Esophagus squamous epithelium (tissue), 4 donors: ENCODE results near the gene SLN.

ENCODE experiments used
- POLR2A ChIP-seq, 4 donors: fragments of 450-650 bp; IDR thresholded peaks; one replicate each; pipeline ENCODE4 v1.6.1; 2017; ENCODE audit warnings: antibody characterized with exemption in 4 of 4, mild to moderate bottlenecking in 4 of 4, moderate library complexity in 3 of 4
- TF ChIP-seq, protein P1 (sequence below), 6 experiments: fragments of 450-650 bp in 4 of 6; fragments of 200-600 bp in 2 of 6; sonication (generic) in 2 of 6; IDR thresholded peaks; one replicate each; pipeline ENCODE4 v1.5.1; 2016 to 2019; ENCODE audit warnings: antibody characterized with exemption in 6 of 6, mild to moderate bottlenecking in 4 of 6, moderate library complexity in 4 of 6

DNA sequence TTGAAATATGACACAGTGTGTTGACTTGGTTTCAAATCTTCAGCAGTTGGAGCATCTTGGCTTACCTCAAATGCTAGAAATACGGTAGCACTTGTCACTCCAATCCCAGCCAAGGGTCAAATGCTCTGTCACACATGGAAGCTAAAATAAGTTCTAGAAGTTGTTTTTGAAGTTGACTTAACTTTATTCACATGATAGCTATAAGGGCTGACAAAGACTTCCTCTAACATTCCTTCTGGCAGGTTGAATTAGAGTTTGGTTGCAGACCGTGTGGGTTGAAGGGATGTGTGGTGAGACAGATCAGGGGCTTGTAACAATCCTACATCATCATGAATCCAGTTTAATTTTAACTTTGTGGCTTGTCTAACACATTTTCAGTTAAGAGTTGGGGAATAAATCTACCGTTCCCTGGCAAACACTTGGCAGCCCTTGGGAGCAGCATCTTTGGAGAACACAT, 4.6 kb downstream of the SLN start:
- TF ChIP-seq, protein P1, sequence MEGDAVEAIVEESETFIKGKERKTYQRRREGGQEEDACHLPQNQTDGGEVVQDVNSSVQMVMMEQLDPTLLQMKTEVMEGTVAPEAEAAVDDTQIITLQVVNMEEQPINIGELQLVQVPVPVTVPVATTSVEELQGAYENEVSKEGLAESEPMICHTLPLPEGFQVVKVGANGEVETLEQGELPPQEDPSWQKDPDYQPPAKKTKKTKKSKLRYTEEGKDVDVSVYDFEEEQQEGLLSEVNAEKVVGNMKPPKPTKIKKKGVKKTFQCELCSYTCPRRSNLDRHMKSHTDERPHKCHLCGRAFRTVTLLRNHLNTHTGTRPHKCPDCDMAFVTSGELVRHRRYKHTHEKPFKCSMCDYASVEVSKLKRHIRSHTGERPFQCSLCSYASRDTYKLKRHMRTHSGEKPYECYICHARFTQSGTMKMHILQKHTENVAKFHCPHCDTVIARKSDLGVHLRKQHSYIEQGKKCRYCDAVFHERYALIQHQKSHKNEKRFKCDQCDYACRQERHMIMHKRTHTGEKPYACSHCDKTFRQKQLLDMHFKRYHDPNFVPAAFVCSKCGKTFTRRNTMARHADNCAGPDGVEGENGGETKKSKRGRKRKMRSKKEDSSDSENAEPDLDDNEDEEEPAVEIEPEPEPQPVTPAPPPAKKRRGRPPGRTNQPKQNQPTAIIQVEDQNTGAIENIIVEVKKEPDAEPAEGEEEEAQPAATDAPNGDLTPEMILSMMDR (IDR thresholded peaks at IDR 0.05), result no peak
- no peak for TF ChIP-seq POLR2A (IDR thresholded peaks at IDR 0.05)
